ENCODE measurements around the gene RHBDF1. TPM values are rescaled to one million over a fixed set of nuclear protein-coding genes. Genes with fewer than 3 reads are reported as not detected.

The RHBDF1 gene
- total RNA-seq (2014; rRNA removed; shearing (Covaris generic)), result 4.9 and 11.9 TPM in 2 replicates

GRCh38 chr16:72561-73548 lies at the start of gene RHBDF1:
Gene RHBDF1 (minus strand): TSS chr16:72631. CDS start chr16:65015, 7,616 bp downstream.
- peak; percentile 44 for DNase-seq (ENCODE audit: low read depth)

DNA sequence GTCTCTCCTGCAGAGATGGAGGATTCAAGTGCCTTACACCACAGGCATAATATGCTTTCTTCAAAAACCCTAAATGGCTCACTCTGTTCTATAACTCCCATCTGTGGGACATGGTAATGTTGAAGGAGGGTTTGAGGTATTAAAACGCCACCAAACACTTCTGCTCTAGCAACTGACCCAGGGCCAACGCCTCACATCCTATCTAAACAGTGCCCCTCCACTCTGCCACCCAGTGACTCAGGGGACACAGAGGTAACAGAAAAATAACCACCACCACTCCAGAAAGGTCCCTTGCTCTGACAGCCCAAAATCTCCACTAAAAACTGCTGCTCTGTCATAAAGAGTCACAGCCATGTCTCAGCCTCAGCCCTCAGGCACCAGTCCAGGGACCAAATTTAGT lies 48.3 kb upstream of the RHBDF1 start:
- DNase-seq (ENCODE audit: low read depth), result no peak

GRCh38 chr16:119835-120491 lies 47.5 kb upstream of the RHBDF1 start:
- no peak for DNase-seq (ENCODE audit: low read depth)

DNA sequence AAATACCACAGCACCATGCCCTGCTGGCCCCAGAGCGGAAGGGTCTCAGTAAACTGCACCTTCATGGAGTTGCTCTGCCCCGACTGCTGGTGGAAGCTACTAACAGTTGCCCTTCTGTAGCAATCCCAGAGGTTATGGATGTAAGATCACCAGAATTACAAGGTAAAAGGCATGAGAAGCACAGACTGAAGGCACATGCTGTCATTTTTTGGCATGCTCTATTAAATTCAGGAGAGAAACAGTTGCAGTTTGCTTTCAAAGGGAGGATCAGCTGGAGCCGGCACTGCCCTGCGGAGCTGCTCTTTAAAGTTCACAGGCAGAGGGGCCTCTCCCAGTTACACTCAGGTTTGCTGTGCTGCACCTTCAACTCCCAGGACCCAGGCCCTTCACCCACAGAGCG lies 46.9 kb upstream of the RHBDF1 start:
- no peak for DNase-seq (ENCODE audit: low read depth)

DNA sequence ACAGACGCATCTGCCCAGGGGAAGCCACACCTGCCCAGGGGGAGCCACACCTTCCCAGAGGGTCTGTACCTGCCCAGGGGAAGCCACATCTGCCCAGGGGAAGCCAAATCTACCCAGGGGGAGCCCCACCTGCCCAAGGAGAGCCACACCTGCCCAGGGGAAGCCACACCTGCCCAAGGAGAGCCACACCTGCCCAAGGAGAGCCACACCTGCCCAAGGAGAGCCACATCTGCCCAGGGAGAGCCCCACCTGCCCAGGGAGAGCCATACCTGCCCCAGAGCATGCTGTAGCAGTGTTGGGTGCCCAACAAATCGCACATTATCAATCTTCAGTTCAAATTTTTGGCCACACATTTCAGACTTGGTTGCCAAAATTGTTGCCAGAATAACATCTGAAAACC lies 46.4 kb upstream of the RHBDF1 start:
- DNase-seq (ENCODE audit: low read depth), result no peak

DNA sequence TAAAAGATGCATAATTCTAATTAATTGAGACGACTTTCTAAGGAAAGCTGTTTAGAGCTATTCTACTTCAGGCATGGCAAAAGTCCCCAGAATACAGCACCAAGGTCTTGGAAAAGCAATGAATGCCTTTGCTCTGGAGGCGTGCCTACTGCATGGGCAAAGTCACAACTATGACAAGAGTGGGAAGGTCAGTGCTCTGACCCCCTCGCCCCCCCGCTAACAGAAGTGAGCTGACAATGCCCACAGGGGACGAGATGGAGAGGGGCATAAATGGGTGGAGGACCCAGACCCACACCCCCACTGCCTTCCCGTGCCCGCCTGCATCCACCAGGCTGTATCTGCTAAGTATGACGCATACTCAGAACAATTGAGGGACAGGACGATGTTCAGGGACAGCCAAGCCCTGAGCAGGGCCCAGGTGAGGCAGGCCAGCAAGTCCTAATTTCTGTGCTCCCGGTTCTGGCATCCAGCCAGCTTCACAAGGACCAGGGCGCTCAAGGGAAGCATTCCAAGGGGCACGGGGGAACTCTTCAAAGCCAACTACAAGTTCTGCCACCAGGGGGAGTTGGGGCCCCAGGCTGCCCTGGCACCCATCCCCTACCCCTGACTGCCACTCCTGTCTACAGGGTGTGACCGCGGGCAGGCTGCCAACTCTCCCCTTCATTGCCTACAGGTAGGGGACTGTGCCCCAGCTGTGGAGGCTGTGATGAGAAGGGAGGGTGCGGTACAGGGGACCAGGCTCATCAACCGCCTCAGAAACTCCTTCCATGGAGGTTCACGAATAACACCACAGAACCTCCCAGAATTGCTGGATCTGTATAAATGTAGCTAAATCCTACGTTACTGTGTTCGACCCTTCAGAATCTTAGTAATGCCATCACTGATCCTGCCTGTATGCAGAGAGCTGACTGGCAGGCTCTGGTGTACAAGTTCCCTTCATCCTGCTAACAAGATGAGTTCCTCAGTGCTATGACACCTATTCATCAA lies 45.2 kb upstream of the RHBDF1 start:
- DNase-seq (ENCODE audit: low read depth), result peak; percentile 30

GRCh38 chr16:116015-116414 lies 43.6 kb upstream of the RHBDF1 start:
- no peak for DNase-seq (ENCODE audit: low read depth)

DNA sequence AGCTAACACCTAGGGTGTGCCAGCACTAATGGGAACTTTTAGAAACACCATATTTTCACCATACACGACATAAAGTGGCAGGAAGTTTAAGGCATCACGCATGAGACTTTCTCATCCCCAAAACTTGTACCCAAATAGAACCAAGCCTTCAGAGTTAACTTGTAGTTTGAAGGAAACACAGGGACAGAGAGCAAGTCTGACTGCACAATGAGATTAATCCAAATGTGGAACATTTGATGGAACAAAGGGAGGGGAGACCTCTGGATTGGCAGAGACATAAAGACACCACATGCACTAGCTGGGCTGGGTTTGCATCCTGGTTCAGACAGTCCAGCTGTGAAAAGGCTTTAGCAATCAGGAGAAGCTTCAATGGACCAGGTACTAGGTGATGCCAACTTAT lies 41.9 kb upstream of the RHBDF1 start:
- no peak for DNase-seq (ENCODE audit: low read depth)

GRCh38 chr16:112153-112840 lies 39.9 kb upstream of the RHBDF1 start:
- no peak for DNase-seq (ENCODE audit: low read depth)

DNA sequence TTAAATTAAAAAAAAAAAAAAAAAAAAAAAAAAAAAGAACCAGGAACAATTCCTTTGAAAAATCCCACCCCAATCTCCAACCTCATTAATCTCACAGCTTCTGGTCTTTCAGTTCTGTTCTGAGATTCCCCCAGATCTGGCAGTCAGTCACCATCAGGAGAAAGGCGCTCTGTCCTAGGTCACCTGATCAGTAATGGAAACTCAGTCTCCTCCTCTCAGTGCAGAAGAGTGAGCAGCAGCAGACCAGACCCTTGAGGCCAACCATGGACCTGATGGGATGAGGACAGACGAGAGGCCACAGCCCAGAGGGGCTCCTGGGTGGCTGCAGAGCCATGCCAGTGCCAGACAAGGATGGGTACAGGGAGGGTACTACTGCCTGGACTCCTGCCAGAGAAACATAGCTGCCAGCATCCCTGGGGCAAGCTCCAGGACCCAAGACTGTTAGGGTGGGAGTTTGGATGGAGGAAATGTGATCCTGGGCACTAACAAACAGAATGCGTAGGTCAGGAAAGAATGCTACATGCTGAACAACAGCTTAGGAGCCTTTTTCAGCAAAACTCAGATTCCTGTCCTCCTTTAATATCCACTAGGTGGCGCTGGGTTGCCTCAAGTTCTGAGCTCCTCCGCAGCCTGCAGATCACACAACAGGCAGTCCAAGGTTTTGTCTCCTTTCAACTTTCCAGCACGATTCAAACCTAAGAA lies 34.3 kb upstream of the RHBDF1 start:
- peak; percentile 72 for DNase-seq (ENCODE audit: low read depth)

GRCh38 chr16:105521-105920 lies 33.1 kb upstream of the RHBDF1 start:
- DNase-seq (ENCODE audit: low read depth), result no peak

DNA sequence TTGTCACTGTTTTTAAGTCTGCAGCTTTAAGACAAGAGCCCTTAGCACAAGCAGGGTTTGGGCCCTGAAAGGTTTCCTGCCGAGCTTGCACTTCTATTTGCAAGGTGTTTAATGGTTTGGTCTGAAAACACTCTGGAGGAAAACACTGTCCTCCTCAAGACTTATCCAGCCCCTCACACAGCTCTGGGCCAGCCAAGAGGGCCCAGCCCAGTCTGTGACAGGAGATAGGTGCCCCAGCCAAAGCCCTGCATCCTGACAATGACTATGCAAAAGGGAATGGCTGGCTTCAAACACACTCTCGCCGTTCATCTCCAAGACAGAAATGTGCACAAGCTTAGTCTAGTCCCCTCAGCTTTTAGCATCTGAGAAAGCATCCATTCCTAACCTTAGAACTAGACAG lies 32.5 kb upstream of the RHBDF1 start:
- DNase-seq (ENCODE audit: low read depth), result no peak

DNA sequence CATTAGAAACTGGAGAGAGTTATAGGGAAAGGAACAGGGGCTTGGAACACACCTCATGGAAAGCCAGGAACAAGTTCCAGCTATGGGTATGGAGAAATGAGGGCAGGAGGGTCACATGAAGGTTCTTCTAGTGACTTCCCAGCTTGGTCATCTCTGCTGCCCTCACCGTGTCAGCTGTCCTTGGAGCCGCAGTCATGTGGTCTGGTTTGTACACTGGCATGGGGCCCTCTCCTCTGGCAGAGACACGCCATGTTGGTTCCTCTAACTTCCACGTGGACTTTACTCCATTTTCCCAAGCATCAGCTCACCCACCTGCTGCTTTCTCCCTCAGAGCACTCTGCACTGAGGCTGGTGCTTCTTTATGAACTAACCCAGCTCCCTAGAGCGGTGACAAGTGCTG lies 31.9 kb upstream of the RHBDF1 start:
- DNase-seq (ENCODE audit: low read depth), result no peak

DNA sequence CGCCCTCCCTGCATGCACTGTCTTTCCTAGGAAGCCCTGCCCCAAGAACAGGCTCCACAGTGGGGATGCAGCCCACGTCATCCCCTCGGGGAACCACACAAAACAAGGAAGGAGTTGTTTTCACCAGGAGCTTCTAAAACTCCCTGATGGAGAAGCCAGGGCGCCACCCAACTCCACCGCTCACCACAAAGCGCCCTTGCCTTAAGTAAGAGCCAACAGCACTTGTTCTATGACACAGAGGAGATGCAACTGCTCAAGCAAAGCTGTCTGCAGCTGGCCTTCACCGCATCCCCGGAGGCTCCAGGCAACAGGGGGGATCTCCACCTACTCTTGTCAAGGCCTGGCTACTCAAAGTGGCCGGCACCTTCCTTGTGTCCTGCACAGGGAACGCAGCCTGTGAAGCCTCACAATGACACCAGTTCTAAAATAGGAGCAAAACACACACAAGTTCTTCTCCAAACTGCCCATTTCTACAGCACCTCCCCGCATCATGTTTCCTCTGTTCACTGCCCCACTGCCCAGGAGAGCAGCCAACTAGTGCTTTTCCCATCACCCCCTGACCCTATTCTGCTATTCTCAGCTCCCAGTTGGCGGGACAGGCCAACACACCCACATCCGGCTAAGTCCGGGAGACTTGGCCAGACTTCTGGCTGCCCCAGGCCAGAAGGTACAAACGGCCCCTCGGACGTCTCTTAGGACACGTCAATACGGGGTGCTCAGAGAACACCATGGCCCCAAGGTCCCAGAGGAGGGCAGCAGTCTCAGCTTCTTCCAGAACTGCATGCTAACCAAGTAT lies 29.8 kb upstream of the RHBDF1 start:
- DNase-seq (ENCODE audit: low read depth), result no peak

DNA sequence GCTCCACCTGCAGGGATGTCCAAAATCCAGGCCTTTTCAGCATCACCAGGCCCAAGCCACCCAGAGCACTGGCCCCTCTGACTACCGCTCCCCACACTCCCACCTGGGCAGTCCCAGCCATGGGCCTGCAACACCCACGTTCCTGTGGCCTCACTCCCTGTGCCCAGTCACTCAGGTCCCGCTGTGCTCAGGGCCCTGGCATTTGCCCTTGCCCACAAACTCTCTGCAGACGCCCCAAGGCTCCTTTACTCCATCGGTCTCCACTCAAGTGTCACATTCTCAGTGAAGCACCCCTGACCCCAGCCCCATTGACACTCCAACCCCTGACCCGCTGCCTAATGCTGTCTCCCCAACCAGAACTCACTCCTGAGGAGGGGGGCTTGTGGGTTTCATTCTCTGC lies 29.2 kb upstream of the RHBDF1 start:
- DNase-seq (ENCODE audit: low read depth), result peak; percentile 37

GRCh38 chr16:100989-101388 lies 28.6 kb upstream of the RHBDF1 start:
- no peak for DNase-seq (ENCODE audit: low read depth)

- peak; percentile 48 for DNase-seq (ENCODE audit: low read depth)
Observed at GRCh38 chr16:97822-98221, 25.4 kb upstream of the RHBDF1 start.

GRCh38 chr16:96935-97381 lies 24.5 kb upstream of the RHBDF1 start:
- DNase-seq (ENCODE audit: low read depth), result peak; percentile 79

- no peak for DNase-seq (ENCODE audit: low read depth)
Observed at GRCh38 chr16:94918-95265, 22.5 kb upstream of the RHBDF1 start.

Measured in M059J (cell line).